Brain microvascular endothelial cell (primary cell): ENCODE data around the gene EIF4E3.

Experiments
- DNase-seq: peaks from one replicate; pipeline ENCODE4 v3.0.0-alpha.2; 2020
- H3K27ac ChIP-seq: fragments of 250-450 bp; sonication (Bioruptor Pico); 2 replicates; pipeline ENCODE4 v1.5.1; 2020; ENCODE audit warnings: mild to moderate bottlenecking, moderate library complexity
- H3K27me3 ChIP-seq: fragments of 250-450 bp; sonication (Bioruptor Pico); replicated peaks from 2 replicates; pipeline ENCODE4 v1.5.1; 2020; ENCODE audit warnings: mild to moderate bottlenecking
- H3K36me3 ChIP-seq: fragments of 250-450 bp; sonication (Bioruptor Pico); replicated peaks from 2 replicates; pipeline ENCODE4 v1.5.1; 2020; ENCODE audit warnings: mild to moderate bottlenecking
- H3K4me3 ChIP-seq: 2 replicates; pipeline ENCODE4 v1.5.1; 2011; ENCODE audit warnings: low read depth, mild to moderate bottlenecking, control low read depth, low read length, moderate library complexity
- in situ Hi-C: cut with HindIII; loops from 2 replicates; pipeline ENCODE4 v1.10.0; 2017; ENCODE audit warnings: low sequenced_read_pairs, low pct_ligation_motif_present
- TF ChIP-seq, protein P1 (sequence below): IDR thresholded peaks from 2 replicates; pipeline ENCODE4 v1.5.1; 2011; ENCODE audit warnings: low read depth, mild to moderate bottlenecking, moderate library complexity, low read length, control low read depth, inconsistent platforms; ENCODE audit errors: missing control alignments

EIF4E3 gene

DNA sequence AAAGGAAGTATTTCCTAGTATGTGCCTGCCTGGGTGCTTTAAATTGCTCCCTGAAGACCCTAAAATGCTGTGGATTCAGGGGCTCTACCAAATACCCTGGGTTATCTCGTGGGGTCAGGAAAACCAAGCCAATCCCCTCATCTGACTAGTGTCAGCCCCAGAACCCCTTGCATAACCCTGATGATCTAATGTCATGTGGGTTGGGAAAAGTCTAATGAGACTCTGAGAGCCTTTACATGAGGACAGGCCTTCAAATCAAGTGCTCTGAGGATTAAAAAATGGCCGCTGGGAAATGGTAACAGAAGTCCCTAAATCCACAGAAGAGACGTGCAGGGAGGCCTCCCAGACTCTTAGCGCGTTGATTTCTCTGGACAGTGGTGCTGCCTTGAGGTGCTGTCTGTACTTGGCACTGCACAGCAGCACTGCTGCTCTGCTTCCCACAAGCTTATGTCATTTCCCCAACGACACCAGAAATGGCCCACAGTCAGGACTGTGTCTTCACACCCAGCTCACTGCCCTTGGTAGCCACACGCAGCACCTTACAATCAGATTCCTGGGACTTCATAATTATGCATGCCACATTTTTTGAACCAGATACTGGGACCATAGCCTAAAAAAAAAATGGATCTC, 16.6 kb downstream of the EIF4E3 start:
- H3K4me3 ChIP-seq: no peak overlapping the region
- H3K27ac ChIP-seq: no peak overlapping the region
- TF ChIP-seq, protein P1, sequence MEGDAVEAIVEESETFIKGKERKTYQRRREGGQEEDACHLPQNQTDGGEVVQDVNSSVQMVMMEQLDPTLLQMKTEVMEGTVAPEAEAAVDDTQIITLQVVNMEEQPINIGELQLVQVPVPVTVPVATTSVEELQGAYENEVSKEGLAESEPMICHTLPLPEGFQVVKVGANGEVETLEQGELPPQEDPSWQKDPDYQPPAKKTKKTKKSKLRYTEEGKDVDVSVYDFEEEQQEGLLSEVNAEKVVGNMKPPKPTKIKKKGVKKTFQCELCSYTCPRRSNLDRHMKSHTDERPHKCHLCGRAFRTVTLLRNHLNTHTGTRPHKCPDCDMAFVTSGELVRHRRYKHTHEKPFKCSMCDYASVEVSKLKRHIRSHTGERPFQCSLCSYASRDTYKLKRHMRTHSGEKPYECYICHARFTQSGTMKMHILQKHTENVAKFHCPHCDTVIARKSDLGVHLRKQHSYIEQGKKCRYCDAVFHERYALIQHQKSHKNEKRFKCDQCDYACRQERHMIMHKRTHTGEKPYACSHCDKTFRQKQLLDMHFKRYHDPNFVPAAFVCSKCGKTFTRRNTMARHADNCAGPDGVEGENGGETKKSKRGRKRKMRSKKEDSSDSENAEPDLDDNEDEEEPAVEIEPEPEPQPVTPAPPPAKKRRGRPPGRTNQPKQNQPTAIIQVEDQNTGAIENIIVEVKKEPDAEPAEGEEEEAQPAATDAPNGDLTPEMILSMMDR: no peak
- DNase-seq: no peak
- no peaks in the 10 kb centered on the region for H3K36me3 ChIP-seq
- in situ Hi-C loops: no loop called here
- no peaks in the 10 kb centered on the region for H3K27me3 ChIP-seq

DNA sequence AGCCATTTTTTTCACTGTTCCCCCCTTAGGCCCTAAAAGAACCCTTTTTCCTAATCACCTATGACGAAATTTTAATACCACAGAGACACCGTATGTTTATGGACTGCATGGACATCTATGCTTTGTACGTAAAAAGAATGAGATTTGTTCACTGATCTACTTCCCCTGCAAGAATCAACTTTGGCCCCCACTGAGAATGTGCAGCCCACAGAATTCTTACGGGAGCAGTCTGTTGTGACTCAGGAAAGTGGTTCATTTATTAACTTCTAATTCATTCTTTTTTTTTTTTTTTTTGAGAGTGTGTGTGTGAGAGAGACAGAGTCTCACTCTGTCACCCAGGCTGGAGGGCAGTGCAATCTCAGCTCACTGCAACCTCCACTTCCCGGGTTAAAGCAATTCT, 17.6 kb downstream of the EIF4E3 start:
- H3K36me3 ChIP-seq: no peaks in the 10 kb centered on the region
- H3K27ac ChIP-seq: no peak overlapping the region
- TF ChIP-seq, protein P1: no peak
- in situ Hi-C loops: no loop called here
- DNase-seq: peak; percentile 22
- H3K27me3 ChIP-seq: no peaks in the 10 kb centered on the region
- H3K4me3 ChIP-seq: no peak overlapping the region

DNA sequence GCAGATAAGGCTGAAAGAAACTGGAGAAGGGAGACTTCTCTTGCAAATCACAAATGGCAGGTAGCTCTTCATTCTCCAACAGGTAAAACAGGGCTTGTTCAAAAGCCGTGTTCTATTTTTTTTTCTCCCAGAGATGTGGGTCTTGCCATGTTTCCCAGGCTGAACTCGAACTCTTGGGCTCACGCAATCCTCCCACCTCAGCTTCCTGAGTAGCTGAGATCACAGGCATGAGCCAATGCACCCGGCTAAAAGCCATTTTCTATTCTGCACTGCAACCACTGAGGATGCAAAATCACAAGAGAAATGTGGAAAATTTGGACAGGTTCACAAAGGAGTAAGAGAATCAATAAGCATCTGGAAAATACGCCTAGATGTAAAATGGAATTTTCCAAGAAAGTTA, 19.5 kb downstream of the EIF4E3 start:
- Histone ChIP-seq H3K36me3 (no peaks in the 10 kb centered on the region), H3K4me3 (no peak overlapping the region), H3K27ac (no peak overlapping the region), H3K27me3 (no peaks in the 10 kb centered on the region)
- in situ Hi-C loops: no loop called here
- no peak for DNase-seq
- TF ChIP-seq, protein P1: no peak

DNA sequence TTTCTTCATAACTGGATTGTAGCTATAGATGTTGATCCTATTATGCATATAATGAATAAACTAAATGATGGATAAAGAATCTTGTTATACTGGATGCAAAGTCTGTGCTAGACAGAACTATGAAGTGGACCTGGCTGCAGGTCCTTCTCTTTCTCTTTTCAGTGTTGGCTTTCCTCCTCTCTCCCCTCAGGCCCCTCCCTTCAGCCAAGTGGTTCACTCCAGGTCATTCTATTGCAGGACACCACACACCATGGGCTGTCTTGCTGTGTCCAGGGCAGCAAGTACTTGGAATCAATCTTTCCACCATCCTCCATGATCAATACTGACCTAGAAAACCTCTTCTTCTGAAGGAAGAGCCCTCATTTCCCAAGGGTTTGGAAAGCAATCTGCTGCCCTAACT, 20.3 kb downstream of the EIF4E3 start:
- TF ChIP-seq, protein P1: no peak
- no peak for DNase-seq
- Histone ChIP-seq H3K36me3 (no peaks in the 10 kb centered on the region), H3K27ac (no peak overlapping the region), H3K27me3 (no peaks in the 10 kb centered on the region), H3K4me3 (no peak overlapping the region)
- in situ Hi-C loops: no loop called here

DNA sequence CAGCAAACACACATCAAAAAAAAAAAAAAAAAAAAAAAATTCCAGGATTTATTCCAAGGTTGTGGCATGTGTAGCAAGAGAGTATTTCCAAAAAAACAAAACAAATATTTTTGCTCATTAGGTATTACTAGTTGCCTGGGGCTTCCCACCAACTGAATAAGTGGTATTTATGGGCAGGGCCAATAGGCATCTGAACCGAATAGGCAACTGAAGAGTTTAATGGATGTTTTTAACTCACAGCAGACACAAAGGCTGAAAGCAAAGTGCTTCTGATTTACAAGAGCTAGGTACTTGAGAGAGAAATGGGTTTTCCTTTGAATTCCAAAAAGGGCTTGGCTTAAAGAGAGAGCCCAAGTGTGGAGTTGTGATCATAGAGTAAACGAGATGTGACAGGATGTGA, 21.4 kb downstream of the EIF4E3 start:
- Histone ChIP-seq H3K4me3 (no peak overlapping the region), H3K36me3 (no peaks in the 10 kb centered on the region), H3K27me3 (no peaks in the 10 kb centered on the region), H3K27ac (no peak overlapping the region)
- DNase-seq: no peak
- in situ Hi-C loops: no loop called here
- TF ChIP-seq, protein P1: no peak
